Keratinocyte (primary cell): Measurements from ENCODE around the gene STIMATE.

Experiments
- EZH2 ChIP-seq: IDR thresholded peaks from one replicate; pipeline ENCODE4 v1.6.1; 2012; ENCODE audit warnings: inconsistent platforms, mild to moderate bottlenecking, low read length, moderate library complexity
- TF ChIP-seq, protein P1 (sequence below), 3 experiments: IDR thresholded peaks in 1 of 3; conservative IDR thresholded peaks in 1 of 3; optimal IDR thresholded peaks in 1 of 3; 2 replicates in 2 of 3; 3 replicates in 1 of 3; pipeline versions ENCODE3 to v1.5.1; 2011; ENCODE audit warnings: low read length in 3 of 3, mild to moderate bottlenecking in 3 of 3, moderate library complexity in 2 of 3, control low read depth in 1 of 3, inconsistent platforms in 1 of 3; ENCODE audit not compliant: insufficient read depth in 2 of 3; ENCODE audit errors: extremely low read depth in 1 of 3

GRCh38 chr3:52931889-52932288, 34.5 kb upstream of the STIMATE start:
- TF ChIP-seq, protein P1, sequence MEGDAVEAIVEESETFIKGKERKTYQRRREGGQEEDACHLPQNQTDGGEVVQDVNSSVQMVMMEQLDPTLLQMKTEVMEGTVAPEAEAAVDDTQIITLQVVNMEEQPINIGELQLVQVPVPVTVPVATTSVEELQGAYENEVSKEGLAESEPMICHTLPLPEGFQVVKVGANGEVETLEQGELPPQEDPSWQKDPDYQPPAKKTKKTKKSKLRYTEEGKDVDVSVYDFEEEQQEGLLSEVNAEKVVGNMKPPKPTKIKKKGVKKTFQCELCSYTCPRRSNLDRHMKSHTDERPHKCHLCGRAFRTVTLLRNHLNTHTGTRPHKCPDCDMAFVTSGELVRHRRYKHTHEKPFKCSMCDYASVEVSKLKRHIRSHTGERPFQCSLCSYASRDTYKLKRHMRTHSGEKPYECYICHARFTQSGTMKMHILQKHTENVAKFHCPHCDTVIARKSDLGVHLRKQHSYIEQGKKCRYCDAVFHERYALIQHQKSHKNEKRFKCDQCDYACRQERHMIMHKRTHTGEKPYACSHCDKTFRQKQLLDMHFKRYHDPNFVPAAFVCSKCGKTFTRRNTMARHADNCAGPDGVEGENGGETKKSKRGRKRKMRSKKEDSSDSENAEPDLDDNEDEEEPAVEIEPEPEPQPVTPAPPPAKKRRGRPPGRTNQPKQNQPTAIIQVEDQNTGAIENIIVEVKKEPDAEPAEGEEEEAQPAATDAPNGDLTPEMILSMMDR (optimal IDR thresholded peaks at IDR 0.05 in 1 of 3, IDR thresholded peaks at IDR 0.05 in 1 of 3, conservative IDR thresholded peaks at IDR 0.05 in 1 of 3; ENCODE audit: extremely low read depth in 1 of 3, insufficient read depth in 2 of 3, low read length in 3 of 3): no peak
- no peak for TF ChIP-seq EZH2
